Parathyroid adenoma (tissue), 2 donors: ENCODE data around the gene RBM41.

Experiments used
- H2AFZ ChIP-seq: fragments of 300-600 bp; sonication (generic); one replicate; pipeline ENCODE4 v1.7.0; 2017; ENCODE audit warnings: antibody characterized with exemption, mild to moderate bottlenecking
- H3K27ac ChIP-seq: fragments of 300-600 bp; sonication (generic); one replicate; pipeline ENCODE4 v1.7.0; 2017
- H3K27me3 ChIP-seq: fragments of 300-600 bp; sonication (generic); one replicate; pipeline ENCODE4 v1.7.0; 2017; ENCODE audit warnings: low read length; ENCODE audit not compliant: control insufficient read depth, insufficient read depth
- H3K36me3 ChIP-seq: fragments of 300-600 bp; sonication (generic); one replicate; pipeline ENCODE4 v1.7.0; 2017; ENCODE audit warnings: low read length; ENCODE audit not compliant: control insufficient read depth, insufficient read depth
- H3K4me1 ChIP-seq: fragments of 300-600 bp; sonication (generic); one replicate; pipeline ENCODE4 v1.7.0; 2017; ENCODE audit warnings: control low read depth
- H3K4me2 ChIP-seq: fragments of 300-600 bp; sonication (generic); one replicate; pipeline ENCODE4 v1.7.0; 2017; ENCODE audit warnings: low read length
- H3K4me3 ChIP-seq: fragments of 300-600 bp; sonication (generic); one replicate; pipeline ENCODE4 v1.7.0; 2017; ENCODE audit warnings: low read depth, low read length
- H3K79me2 ChIP-seq: fragments of 300-600 bp; sonication (generic); one replicate; pipeline ENCODE4 v1.7.0; 2017; ENCODE audit warnings: control low read depth
- H3K9ac ChIP-seq: fragments of 300-600 bp; sonication (generic); one replicate; pipeline ENCODE4 v1.7.0; 2017; ENCODE audit warnings: mild to moderate bottlenecking
- H3K9me3 ChIP-seq: fragments of 300-600 bp; sonication (generic); one replicate; pipeline ENCODE4 v1.7.0; 2017; ENCODE audit warnings: low read length; ENCODE audit not compliant: control insufficient read depth
- TF ChIP-seq, protein P1 (sequence below): fragments of 300-600 bp; sonication (generic); IDR thresholded peaks from one replicate; pipeline ENCODE4 v1.7.0; 2017; ENCODE audit warnings: antibody characterized with exemption, mild to moderate bottlenecking
- donor health status: primary hyperparathyroidism.

RBM41 gene

GRCh38 chrX:107135049-107135964 lies 16.7 kb upstream of the RBM41 start:
- no peak overlapping the region for H3K27ac ChIP-seq

DNA sequence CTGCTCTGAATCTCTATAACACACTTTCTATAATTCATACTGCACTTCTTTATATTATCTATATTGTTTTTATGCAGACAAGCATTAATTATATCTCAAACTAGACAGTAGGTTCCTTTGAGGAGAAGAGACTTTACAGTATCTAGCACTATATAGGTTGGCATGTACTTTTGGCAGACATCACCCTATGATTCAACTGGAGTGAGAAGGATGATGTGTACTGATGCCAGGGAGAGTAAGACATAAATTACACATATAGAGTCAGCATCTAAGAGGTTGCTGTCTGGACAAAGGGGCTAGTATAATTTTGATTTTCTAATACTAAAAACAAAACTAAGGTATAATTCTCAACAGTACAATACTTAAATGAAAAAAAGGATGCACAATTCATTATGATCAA lies 5.1 kb upstream of the RBM41 start:
- no peaks in the 10 kb centered on the region for H3K27me3 ChIP-seq
- no peaks in the 10 kb centered on the region for H3K79me2 ChIP-seq
- H3K9ac ChIP-seq: no peak overlapping the region
- H2AFZ ChIP-seq: no peak overlapping the region
- TF ChIP-seq, protein P1, sequence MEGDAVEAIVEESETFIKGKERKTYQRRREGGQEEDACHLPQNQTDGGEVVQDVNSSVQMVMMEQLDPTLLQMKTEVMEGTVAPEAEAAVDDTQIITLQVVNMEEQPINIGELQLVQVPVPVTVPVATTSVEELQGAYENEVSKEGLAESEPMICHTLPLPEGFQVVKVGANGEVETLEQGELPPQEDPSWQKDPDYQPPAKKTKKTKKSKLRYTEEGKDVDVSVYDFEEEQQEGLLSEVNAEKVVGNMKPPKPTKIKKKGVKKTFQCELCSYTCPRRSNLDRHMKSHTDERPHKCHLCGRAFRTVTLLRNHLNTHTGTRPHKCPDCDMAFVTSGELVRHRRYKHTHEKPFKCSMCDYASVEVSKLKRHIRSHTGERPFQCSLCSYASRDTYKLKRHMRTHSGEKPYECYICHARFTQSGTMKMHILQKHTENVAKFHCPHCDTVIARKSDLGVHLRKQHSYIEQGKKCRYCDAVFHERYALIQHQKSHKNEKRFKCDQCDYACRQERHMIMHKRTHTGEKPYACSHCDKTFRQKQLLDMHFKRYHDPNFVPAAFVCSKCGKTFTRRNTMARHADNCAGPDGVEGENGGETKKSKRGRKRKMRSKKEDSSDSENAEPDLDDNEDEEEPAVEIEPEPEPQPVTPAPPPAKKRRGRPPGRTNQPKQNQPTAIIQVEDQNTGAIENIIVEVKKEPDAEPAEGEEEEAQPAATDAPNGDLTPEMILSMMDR: no peak
- H3K4me2 ChIP-seq: no peak overlapping the region
- H3K36me3 ChIP-seq: no peaks in the 10 kb centered on the region
- no peak overlapping the region for H3K4me3 ChIP-seq
- no peaks in the 10 kb centered on the region for H3K9me3 ChIP-seq
- H3K4me1 ChIP-seq: no peaks in the 10 kb centered on the region
- no peak overlapping the region for H3K27ac ChIP-seq

More at GRCh38 chrX:107135049-107135964, 16.7 kb upstream of the RBM41 start:
- Histone ChIP-seq H3K4me2 (no peak overlapping the region), H3K36me3 (no peaks in the 10 kb centered on the region), H2AFZ (no peak overlapping the region), H3K4me3 (no peak overlapping the region), H3K27me3 (no peaks in the 10 kb centered on the region), H3K4me1 (no peaks in the 10 kb centered on the region), H3K79me2 (no peaks in the 10 kb centered on the region), H3K9me3 (no peaks in the 10 kb centered on the region), H3K9ac (no peak overlapping the region)
- TF ChIP-seq, protein P1: no peak

- H3K4me2 ChIP-seq: peak overlapping the region; percentile 13
- H3K27ac ChIP-seq: peak overlapping the region; percentile 60
- no peak overlapping the region for H3K9ac ChIP-seq
These were observed 661 bp upstream of the RBM41 start for GRCh38 chrX:107119283-107119682.

GRCh38 chrX:107117993-107118321 lies 665 bp downstream of the RBM41 start:
- TF ChIP-seq, protein P1: no peak
- Histone ChIP-seq H3K9me3 (no peaks in the 10 kb centered on the region), H3K27me3 (no peaks in the 10 kb centered on the region), H2AFZ (peak overlapping the region; percentile 92), H3K4me3 (peak overlapping the region; percentile 70), H3K27ac (peak overlapping the region; percentile 60), H3K36me3 (no peaks in the 10 kb centered on the region), H3K79me2 (no peaks in the 10 kb centered on the region), H3K4me2 (peak overlapping the region; percentile 63), H3K4me1 (peaks cover 5% of the 10 kb centered on the region), H3K9ac (no peak overlapping the region)

More at GRCh38 chrX:107119283-107119682, 661 bp upstream of the RBM41 start:
- H3K9me3 ChIP-seq: no peaks in the 10 kb centered on the region
- TF ChIP-seq, protein P1: no peak
- no peaks in the 10 kb centered on the region for H3K27me3 ChIP-seq
- peak overlapping the region; percentile 92 for H2AFZ ChIP-seq
- H3K4me3 ChIP-seq: peak overlapping the region; percentile 70
- peaks cover 5% of the 10 kb centered on the region for H3K4me1 ChIP-seq
- no peaks in the 10 kb centered on the region for H3K79me2 ChIP-seq
- H3K36me3 ChIP-seq: no peaks in the 10 kb centered on the region
